GM10248 (cell line): ENCODE results near the gene GLRX2.

Experiments used
- CTCF ChIA-PET: fragments of 300-600 bp; sonication (Branson Sonifier 250); formaldehyde crosslinking; extraction: SDS; loops from one replicate; lab custom pipeline; 2021; ENCODE audit warnings: antibody characterized with exemption; lab: Yijun Ruan, JAX
- POLR2A ChIA-PET: fragments of 350-650 bp; sonication (Branson Sonifier 250); formaldehyde crosslinking; extraction: SDS; loops from one replicate; lab custom pipeline; 2020; ENCODE audit warnings: antibody characterized with exemption; lab: Yijun Ruan, JAX
- DNase-seq: peaks from one replicate; pipeline ENCODE4 v3.0.0; 2012; ENCODE audit errors: extremely low spot score
- CTCF ChIP-seq: IDR thresholded peaks from 2 replicates; pipeline ENCODE4 v1.5.1; 2012; ENCODE audit warnings: mild to moderate bottlenecking, low read depth; ENCODE audit errors: extremely low read depth, missing control alignments, control extremely low read depth

GLRX2 gene

GRCh38 chr1:193077991-193078390 lies 27.2 kb downstream of the GLRX2 start:
- CTCF ChIA-PET, result interaction anchor here (1.4 kb wide), 1 partner anchor 21 kb away, joined by 3 read pairs; no protein-coding TSS in a partner anchor
- no peak for TF ChIP-seq CTCF
- POLR2A ChIA-PET, result no interaction called here
- DNase-seq, result no peak

GRCh38 chr1:193070942-193071341 lies 34.3 kb downstream of the GLRX2 start:
- CTCF ChIA-PET, result interaction anchor here (1.1 to 3.6 kb wide), 7 partner anchors 12 to 555 kb away, joined by 3 to 21 read pairs (median 4); partner anchors contain the start of genes RO60 and UCHL5
- no peak for DNase-seq
- no peak for TF ChIP-seq CTCF
- POLR2A ChIA-PET, result interaction anchor here (1.0 kb wide), 1 partner anchor 12 kb away, joined by 3 read pairs; no protein-coding TSS in a partner anchor

GRCh38 chr1:193070386-193070753 lies 34.8 kb downstream of the GLRX2 start:
- DNase-seq, result no peak
- CTCF ChIA-PET, result interaction anchor here (0.9 to 3.6 kb wide), 9 partner anchors 10 to 555 kb away, joined by 3 to 21 read pairs (median 4); partner anchors contain the start of genes RO60 and UCHL5
- TF ChIP-seq CTCF, result no peak
- POLR2A ChIA-PET, result interaction anchor here (1.0 kb wide), 1 partner anchor 12 kb away, joined by 3 read pairs; no protein-coding TSS in a partner anchor

GRCh38 chr1:193069748-193070385 lies 35.3 kb downstream of the GLRX2 start:
- CTCF ChIA-PET, result interaction anchor here (0.6 to 3.6 kb wide), 9 partner anchors 10 to 554 kb away, joined by 3 to 21 read pairs (median 3); partner anchors contain the start of genes RO60 and UCHL5
- no peak for TF ChIP-seq CTCF
- no peak for DNase-seq
- POLR2A ChIA-PET, result no interaction called here

GRCh38 chr1:193068013-193068412 lies 37.2 kb downstream of the GLRX2 start:
- DNase-seq, result no peak
- POLR2A ChIA-PET, result interaction anchor here (1.4 kb wide), 1 partner anchor 37 kb away, joined by 5 read pairs; the partner anchor contains the start of gene GLRX2
- no peak for TF ChIP-seq CTCF
- CTCF ChIA-PET, result interaction anchor here (1.5 kb wide), 1 partner anchor 37 kb away, joined by 3 read pairs; the partner anchor contains the start of gene GLRX2

GRCh38 chr1:193066606-193067005 lies 38.6 kb downstream of the GLRX2 start:
- ChIA-PET POLR2A (interaction anchor here (1.4 kb wide), 1 partner anchor 39 kb away, joined by 5 read pairs; the partner anchor contains the start of gene GLRX2), CTCF (interaction anchor here (0.8 to 1.1 kb wide), 2 partner anchors 35 to 56 kb away, joined by 3 to 4 read pairs; partner anchors contain the start of gene CDC73)
- no peak for TF ChIP-seq CTCF
- DNase-seq, result no peak
